HG02610 (cell line): ENCODE results near the gene FBXO10.
"Not testable (repeated sequence)": the region's sequence is repeated elsewhere in the genome, so short reads cannot be mapped to it uniquely, and the experiment has no call there.

Source experiments
- ATAC-seq: cut with Tn5 transposase; IDR thresholded peaks from one replicate; pipeline ENCODE4 v1.9.1; 2021; ENCODE audit warnings: mild to moderate bottlenecking, moderate library complexity; ENCODE audit not compliant: unreplicated experiment

Gene FBXO10

GRCh38 chr9:37515620-37516258 is 60.4 kb downstream of the FBXO10 start:
- no peak for ATAC-seq

- ATAC-seq, result no peak
Observed at GRCh38 chr9:37514999-37515398, 61.2 kb downstream of the FBXO10 start.

- not testable (repeated sequence) for ATAC-seq
Observed at GRCh38 chr9:37514415-37514814, 61.8 kb downstream of the FBXO10 start.

GRCh38 chr9:37512437-37512836 is 63.7 kb downstream of the FBXO10 start:
- ATAC-seq, result no peak

GRCh38 chr9:37511016-37512010 is 64.9 kb downstream of the FBXO10 start:
- ATAC-seq, result peak; percentile 49

GRCh38 chr9:37510053-37510452 is 66.1 kb downstream of the FBXO10 start:
- ATAC-seq, result not testable (repeated sequence)

GRCh38 chr9:37509536-37509935 is 66.6 kb downstream of the FBXO10 start:
- ATAC-seq, result no peak

GRCh38 chr9:37508834-37509206 is 67.4 kb downstream of the FBXO10 start:
- ATAC-seq, result no peak

GRCh38 chr9:37508135-37508833 is 67.9 kb downstream of the FBXO10 start:
- no peak for ATAC-seq

GRCh38 chr9:37507566-37508134 is 68.5 kb downstream of the FBXO10 start:
- ATAC-seq, result no peak

GRCh38 chr9:37504605-37505004 is 71.6 kb downstream of the FBXO10 start:
- no peak for ATAC-seq

GRCh38 chr9:37503736-37504135 is 72.4 kb downstream of the FBXO10 start:
- no peak for ATAC-seq

- no peak for ATAC-seq
Observed at GRCh38 chr9:37501957-37502596, 74.1 kb downstream of the FBXO10 start.

GRCh38 chr9:37499297-37499696 is 76.9 kb downstream of the FBXO10 start:
- ATAC-seq, result no peak

GRCh38 chr9:37498457-37498856 is 77.7 kb downstream of the FBXO10 start:
- no peak for ATAC-seq

GRCh38 chr9:37497320-37497719 is 78.9 kb downstream of the FBXO10 start:
- ATAC-seq, result no peak

GRCh38 chr9:37496020-37496419 is 80.2 kb downstream of the FBXO10 start:
- ATAC-seq, result no peak

GRCh38 chr9:37495571-37495970 is 80.6 kb downstream of the FBXO10 start:
- no peak for ATAC-seq

- no peak for ATAC-seq
Observed at GRCh38 chr9:37491939-37492338, 84.2 kb downstream of the FBXO10 start.
